HT-29 (cell line): ENCODE results near the gene TARM1. TPM values are rescaled to one million over a fixed set of nuclear protein-coding genes. Genes with fewer than 3 reads are reported as not detected.

Experiments used
- DNase-seq: peaks from one replicate; pipeline ENCODE4 v3.0.0-alpha.2; 2015; ENCODE audit warnings: low spot score
- total RNA-seq: library from RNA; depleted of rRNA; stranded (reverse); fragments of >200 nt; shearing (Covaris generic); gene quantifications from 2 replicates; pipeline ENCODE4 v1.2.3, GENCODE V29; 2014; rRNA removed

TARM1 gene
- total RNA-seq: not detected in 2 replicates

DNA sequence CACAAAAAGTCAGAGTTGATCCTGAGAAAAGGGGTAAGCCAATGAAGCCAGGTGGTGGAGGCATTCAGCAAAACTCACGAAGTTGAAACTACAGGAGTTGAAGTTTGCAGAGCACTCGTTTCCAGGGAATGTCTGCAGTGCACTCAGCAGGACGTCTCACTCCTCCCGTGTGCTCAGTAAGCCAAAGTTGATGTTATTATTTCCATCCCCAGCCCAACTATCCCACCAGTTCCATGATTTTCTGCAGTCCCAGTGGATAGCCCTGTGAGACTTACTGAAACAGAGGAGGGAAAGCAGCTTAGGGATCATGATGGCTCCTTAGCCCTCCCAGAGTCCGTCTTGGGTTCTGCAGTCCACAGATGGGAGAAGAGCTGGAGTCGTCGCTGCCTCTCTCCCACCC lies at the start of gene TARM1:
TSS of gene TARM1 (minus strand) at position 334 of the 400 bp plus-strand sequence. CDS start at position 309, 25 bp downstream.
- DNase-seq: no peak

- DNase-seq: no peak
These were observed 48.4 kb upstream of the TARM1 start for GRCh38 chr19:54129617-54129996.

- DNase-seq: no peak
These were observed 47.8 kb upstream of the TARM1 start for GRCh38 chr19:54128796-54129616.

DNA sequence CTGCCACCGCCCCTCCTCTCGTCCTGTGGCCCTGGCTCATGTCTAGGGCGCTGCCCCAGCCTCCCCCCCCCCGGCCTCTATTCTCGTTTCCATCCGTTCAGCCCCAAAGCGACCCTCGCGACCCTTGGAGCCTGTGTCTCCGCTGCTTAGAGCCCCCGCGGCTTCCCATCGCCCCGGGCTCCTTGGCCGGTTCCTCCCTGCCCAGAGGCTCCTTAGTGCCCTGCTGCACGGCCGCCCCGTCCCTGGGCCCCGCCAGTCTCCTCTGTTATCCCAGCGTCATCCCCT lies 47.2 kb upstream of the TARM1 start:
- DNase-seq: no peak

DNA sequence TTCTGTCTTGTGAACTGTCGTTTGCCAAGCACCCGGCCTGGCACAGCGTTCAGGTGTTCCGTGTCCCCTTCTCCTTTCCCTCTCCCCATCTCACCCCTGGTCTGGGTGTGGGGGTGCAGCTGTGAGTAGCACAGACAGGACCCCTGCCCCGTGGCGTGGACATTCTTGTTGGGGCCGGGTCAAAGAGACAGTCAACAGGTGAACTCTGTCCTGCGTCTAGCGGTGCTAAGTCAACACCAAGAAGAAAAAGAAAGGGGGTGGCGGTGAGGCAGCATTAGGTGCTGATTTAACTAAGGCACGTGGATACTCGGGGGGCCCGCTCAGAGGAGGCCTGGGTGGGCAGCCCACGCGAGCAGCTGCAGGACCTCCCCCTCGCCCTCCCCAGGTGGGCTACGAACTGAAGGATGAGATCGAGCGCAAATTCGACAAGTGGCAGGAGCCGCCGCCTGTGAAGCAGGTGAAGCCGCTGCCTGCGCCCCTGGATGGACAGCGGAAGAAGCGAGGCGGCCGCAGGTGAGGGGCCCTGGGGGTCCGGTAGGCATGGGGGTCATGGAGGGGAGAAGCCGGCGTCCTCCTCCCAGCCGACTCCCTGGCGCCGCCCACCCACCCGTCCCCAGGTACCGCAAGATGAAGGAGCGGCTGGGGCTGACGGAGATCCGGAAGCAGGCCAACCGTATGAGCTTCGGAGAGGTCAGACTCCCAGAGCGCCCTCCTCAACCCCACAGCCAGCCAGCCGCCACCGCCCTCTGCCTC lies 46.7 kb upstream of the TARM1 start:
- no peak for DNase-seq

DNA sequence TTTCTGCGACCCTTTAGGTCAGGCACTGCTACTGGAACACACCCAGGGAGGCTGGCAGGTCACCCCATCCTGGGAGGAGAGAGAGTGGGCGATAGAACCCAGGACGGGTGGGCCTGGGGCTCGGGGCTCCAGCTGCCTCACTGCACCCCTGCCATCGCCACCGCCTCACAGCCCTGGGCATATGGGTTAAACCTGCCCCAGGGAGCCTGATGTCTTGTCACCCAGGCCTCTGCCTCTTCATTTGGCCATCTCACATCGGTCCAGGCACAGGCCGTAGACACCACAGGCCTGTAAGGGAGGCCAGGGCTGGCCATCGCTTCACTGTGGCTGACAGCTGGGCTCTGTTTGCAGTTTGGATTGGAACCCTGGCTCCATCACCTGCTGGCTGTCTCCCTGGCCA lies 44.5 kb upstream of the TARM1 start:
- no peak for DNase-seq

GRCh38 chr19:54124393-54124792 lies 43.2 kb upstream of the TARM1 start:
- DNase-seq: no peak

DNA sequence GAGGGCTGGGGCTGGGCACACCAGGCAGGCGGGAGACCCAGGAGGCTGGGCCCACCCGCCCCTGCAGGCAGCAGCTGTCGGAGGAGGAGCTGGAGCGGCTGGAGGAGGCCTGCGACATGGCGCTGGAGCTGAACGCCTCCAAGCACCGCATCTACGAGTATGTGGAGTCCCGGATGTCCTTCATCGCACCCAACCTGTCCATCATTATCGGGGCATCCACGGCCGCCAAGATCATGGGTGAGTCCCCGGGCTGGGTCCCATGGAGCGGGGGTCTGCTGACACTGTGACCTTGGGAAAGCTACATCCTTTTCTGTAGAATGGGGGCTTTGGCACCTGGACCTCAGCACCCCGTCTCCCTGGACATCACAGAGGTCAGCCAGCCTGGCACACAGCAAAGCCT lies 42.5 kb upstream of the TARM1 start:
- no peak for DNase-seq

DNA sequence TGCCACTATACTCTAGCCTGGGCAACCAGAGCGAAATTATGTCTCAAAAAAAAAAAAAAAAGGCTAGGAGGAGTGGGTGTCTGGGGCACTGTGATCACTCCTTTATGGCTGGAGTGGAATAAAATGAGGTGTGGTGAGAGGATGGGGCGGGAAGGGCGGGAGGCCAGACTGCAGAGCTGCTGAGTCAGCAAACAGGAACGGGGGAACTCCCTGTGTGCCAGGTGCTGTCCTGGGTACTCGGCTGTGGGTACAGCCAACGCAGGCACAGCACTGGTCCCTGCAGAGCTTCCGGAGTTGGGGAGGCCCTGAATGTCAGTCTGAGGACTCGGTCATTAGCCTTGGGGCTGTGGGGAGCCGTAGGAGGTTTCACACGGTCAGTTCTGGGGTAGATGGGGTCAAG lies 40.1 kb upstream of the TARM1 start:
- DNase-seq: no peak

DNA sequence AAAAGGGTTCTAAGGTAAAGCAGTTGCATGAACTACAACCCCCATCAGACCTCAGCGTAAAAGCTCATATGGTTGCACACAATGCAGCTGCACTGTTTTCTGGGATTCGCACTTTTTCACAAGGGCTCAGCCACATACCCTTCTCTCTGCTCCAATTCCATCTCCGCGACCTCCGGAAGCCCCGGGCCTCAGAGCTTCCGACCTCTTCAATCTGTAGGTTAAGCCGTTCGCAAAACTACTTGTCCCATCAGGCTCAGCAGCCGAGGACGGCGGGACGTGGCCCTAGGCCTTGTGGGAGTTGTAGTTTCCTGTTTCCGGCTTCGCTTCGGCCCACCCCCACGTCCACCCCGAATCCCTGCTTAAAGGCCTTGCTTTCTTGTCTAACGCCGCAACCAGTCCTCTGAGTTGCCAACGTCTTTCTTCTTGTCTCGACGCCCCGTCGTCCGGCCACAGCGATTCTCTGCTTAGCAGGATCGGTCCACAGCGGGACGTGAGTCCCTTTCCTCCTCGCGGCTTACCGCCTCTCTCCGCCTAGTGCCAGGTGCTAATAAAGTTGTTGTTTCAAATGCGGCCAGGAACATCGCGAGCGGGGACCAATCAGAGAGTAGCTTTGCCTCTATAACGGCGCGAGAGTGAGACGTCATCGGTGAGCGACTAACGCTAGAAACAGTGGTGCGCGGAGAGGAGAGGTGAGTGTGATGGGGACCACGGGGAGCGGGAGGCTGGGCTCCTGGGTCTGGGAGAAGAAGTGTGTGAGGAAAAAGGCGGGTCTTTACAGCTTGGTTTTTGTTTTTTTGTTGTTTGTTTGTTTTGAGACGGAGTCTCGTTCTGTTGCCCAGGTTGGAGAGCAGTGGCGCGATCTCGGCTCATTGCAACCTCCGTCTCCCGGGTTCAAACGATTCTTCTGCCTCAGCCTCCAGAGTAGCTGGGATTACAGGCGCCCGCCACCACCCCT lies 34.2 kb upstream of the TARM1 start, which contains the start of the genes PRPF31 and TFPT:
TSS of gene PRPF31 (plus strand) at position 646 of the 955 bp plus-strand sequence. CDS start 2,525 bp downstream, outside the sequence.
TSS of gene TFPT (minus strand) at position 549 of the 955 bp plus-strand sequence. CDS start at position 161, 388 bp downstream.
- peak; percentile 100 for DNase-seq

DNA sequence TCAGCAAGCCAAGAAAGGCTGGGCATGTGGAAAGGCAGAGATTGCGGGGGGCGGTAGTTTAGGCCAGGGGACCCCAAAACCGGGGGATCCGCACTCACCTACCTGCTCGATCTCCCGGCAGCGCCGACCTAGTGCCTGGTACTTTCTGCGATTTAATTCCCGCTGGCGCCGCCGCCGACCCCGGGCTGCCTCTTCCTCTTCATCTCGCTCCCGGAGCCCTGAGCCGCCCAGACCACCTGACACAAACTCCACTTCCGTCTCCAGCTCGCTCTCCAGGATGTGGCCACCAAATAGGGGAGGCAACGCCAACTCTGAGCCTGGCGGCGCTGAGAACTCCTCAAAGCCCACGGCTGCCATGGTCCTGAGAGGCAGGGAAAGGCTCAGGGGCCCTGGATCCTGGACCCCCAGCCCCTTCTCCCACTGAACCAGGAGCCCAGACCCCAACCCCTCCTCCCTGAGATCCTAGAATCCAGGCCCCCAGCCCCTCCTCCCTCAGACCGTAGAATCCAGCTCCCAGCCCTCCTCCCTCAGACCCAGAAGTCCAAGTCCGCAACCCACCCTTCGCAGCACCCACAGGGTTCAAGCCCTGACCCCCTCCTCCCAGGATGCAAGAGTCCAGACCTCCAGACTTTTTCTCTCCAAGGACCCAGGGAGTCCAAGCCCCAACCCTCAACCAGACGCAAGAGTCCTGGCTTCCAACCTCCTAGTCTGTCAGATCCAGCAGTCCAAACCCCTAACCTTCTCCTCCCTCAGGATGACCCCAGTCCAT lies 33.4 kb upstream of the TARM1 start:
- no peak for DNase-seq

- DNase-seq: no peak
These were observed 28.5 kb upstream of the TARM1 start for GRCh38 chr19:54109651-54110050.

GRCh38 chr19:54108496-54108895 lies 27.3 kb upstream of the TARM1 start:
- no peak for DNase-seq

- DNase-seq: no peak
These were observed 26.8 kb upstream of the TARM1 start for GRCh38 chr19:54107876-54108490.

DNA sequence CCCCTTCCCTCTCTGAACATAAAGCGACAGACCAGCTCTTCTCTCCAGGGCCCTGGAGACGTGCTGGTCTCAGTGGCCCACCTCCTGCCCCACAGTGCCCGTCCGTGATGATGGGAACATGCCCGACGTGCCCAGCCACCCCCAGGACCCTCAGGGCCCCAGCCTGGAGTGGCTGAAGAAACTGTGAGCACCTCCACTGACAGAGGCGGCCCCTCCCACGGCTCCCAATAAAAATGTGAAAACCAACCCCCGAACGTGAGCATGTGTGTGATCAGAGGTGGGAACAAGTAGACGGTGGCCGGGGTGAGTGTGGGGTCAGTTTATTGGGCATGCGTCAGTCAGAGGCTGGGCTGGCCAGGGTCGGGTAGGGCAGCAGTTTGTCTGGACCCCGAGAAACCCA lies 25.6 kb upstream of the TARM1 start:
- no peak for DNase-seq

DNA sequence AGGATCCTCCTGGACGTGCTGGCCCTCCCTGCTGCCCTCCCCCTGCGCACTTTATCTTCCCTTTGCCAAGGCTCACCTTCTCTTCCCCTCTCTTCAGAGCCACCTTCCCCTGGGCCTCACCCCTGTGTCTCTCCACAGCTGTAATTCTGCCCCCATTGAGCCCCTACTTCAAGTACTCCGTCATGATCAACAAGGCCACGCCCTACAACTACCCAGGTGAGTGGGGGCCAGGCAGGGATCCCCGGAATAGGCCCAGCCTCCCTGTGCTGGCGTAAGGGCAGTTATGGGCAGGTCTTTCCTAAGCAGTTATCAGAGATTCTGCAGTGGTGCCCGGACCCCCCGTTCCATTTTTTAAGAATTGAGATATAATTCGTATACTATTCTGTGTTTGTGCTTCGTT lies 24.6 kb upstream of the TARM1 start:
- no peak for DNase-seq

DNA sequence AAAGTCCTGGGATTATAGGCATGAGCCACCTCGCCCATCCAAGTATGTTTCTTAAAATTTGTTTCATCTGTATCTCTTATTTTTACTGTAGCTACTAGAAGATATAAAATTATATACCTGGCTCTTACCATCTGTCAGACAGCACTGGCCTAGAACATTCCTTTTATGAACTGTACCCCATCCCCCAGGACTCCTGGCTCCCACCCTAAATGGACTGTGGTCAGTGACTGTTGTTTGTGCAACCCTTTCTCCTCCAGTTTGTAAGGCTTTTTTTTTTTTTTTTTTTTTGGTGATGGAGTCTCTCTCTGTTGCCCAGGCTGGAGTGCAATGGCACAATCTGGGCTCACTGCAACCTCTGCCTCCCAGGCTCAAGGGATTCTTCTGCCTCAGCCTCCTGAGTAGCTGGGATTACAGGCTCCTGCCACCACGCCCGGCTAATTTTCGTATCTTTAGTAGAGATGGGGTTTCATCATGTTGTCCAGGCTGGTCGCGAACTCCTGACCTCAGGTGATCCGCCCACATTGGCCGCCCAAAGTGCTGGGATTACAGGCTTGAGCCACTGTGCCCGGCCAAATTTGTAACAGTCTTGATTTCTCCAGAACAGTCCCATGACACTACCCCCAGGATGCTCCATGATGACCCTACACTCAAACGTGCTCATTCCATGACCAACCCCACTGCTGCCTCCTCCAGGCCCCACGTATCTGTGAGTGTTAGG lies 24.0 kb upstream of the TARM1 start:
- DNase-seq: no peak

GRCh38 chr19:54102421-54103169 lies 21.4 kb upstream of the TARM1 start, which contains the start of gene NDUFA3:
TSS of gene NDUFA3 (plus strand) at chr19:54102855. CDS start at chr19:54102879, 24 bp downstream.
- peak; percentile 100 for DNase-seq

DNA sequence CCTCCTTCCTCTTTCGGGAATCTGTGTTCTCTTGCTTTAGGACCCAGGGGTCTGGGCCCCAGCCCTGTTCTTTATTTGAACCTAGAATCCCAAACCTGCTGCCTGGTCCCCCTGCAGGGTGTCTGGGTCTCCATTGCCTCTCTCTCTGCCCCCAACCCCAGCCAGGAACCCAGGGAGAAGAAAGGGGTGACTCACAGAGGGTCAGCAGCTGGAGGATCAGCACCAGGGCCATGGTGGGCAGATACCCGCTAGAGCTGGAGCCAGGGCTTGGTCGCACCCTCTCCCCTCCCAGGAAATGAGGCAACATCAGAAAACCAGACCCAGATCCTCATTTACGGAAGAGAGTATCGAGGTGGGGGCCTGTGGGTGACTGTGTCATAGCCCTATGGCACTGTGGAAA lies 19.4 kb upstream of the TARM1 start, which contains the start of gene OSCAR:
TSS of gene OSCAR (minus strand) at position 243 of the 400 bp plus-strand sequence. CDS start at position 232, 11 bp downstream.
- DNase-seq: no peak
